ENCODE measurements around the gene CLIP2. TPM values are rescaled to one million over a fixed set of nuclear protein-coding genes. Genes with fewer than 3 reads are reported as not detected.
"Not testable (repeated sequence)": the region's sequence is repeated elsewhere in the genome, so short reads cannot be mapped to it uniquely, and the experiment has no call there.

Gene CLIP2
- polyA plus RNA-seq, 1 of the 3 experiments (the other 2 are of a cell fraction): 14.3 TPM

GRCh38 chr7:74311305-74311744 lies 22.1 kb downstream of the CLIP2 start (continued):
- TF ChIP-seq REST (IDR thresholded peaks at IDR 0.05; ENCODE audit: low read depth, low read length) (no peak), ELF1 (IDR thresholded peaks at IDR 0.05) (no peak), YY1 (IDR thresholded peaks at IDR 0.05; ENCODE audit: low read depth) (no peak), MEF2A (IDR thresholded peaks at IDR 0.05; ENCODE audit: borderline replicate concordance, low read depth) (no peak), USF1 (IDR thresholded peaks at IDR 0.05; ENCODE audit: borderline replicate concordance, low read depth) (no peak), NRF1 (IDR thresholded peaks at IDR 0.05; ENCODE audit: low read depth, low read length) (no peak), SIN3A (IDR thresholded peaks at IDR 0.05; ENCODE audit: borderline replicate concordance, low read depth, low read length) (no peak), NFIC (IDR thresholded peaks at IDR 0.05; ENCODE audit: borderline replicate concordance) (no peak), USF2 (IDR thresholded peaks at IDR 0.05; ENCODE audit: borderline replicate concordance, low read depth, low read length) (no peak), GATA2 (CRISPR knock-in tag; IDR thresholded peaks at IDR 0.05) (no peak), GABPA (IDR thresholded peaks at IDR 0.05; ENCODE audit: low read depth) (no peak), TEAD4 (IDR thresholded peaks at IDR 0.05; ENCODE audit: borderline replicate concordance, insufficient read depth) (no peak), PBX3 (IDR thresholded peaks at IDR 0.05) (peak; percentile 27; the same call in 1 of the 2 replicates)

- H3K79me2 ChIP-seq (ENCODE audit: insufficient read depth): peaks cover 90% of the 10 kb centered on the region
- POLR2A ChIA-PET: no interaction called here
- no peaks in the 10 kb centered on the region for H3K9me2 ChIP-seq
- no peaks in the 10 kb centered on the region for H3K27me3 ChIP-seq (ENCODE audit: insufficient read depth)
- CTCF ChIA-PET: interaction anchor here (1.1 to 2.2 kb wide), 2 partner anchors 52 to 106 kb away, joined by 4 to 8 read pairs; no protein-coding TSS in a partner anchor
- H2AFZ ChIP-seq (ENCODE audit: low read depth): no peak overlapping the region
- peaks cover 3% of the 10 kb centered on the region for H3F3A ChIP-seq (replicated peaks; ENCODE audit: insufficient read depth)
- H3K27ac ChIP-seq (ENCODE audit: low read depth in 2 of 2, low read length in 1 of 2): no peak overlapping the region
- peaks cover 0 to 3% of the 10 kb centered on the region in 2 experiments; a peak in 2 of 4 replicates for H3K4me1 ChIP-seq (ENCODE audit: control insufficient read depth in 1 of 2, insufficient read depth in 2 of 2, low read depth in 1 of 2, low read length in 1 of 2)
- no peaks in the 10 kb centered on the region for H3K9me3 ChIP-seq
- TF ChIP-seq PBX3 (IDR thresholded peaks at IDR 0.05): peak; percentile 45
- TF ChIP-seq EZH2phosphoT487 (IDR thresholded peaks at IDR 0.05; ENCODE audit: borderline replicate concordance, low read depth): no peak
- H3K9ac ChIP-seq: no peak overlapping the region
- H4K20me1 ChIP-seq (ENCODE audit: insufficient read depth): peaks cover 86% of the 10 kb centered on the region
- 84% methylated on average over 16 of the region's 16 CpGs for WGBS (ENCODE audit: low lambda C conversion rate)
- H3K4me3 ChIP-seq (ENCODE audit: low read depth in 2 of 2, low read length in 1 of 2): no peak overlapping the region
- H3K4me2 ChIP-seq: no peak overlapping the region
- DNase-seq: peak; percentile 30
- H3K36me3 ChIP-seq (replicated peaks in 1 of 2; ENCODE audit: control insufficient read depth in 1 of 2, insufficient read depth in 2 of 2, low read length in 1 of 2): peaks cover 0 to 15% of the 10 kb centered on the region in 2 experiments
Measured at GRCh38 chr7:74312418-74313028, 23.3 kb downstream of the CLIP2 start.

- Histone ChIP-seq H3K79me2 (ENCODE audit: insufficient read depth) (peaks cover 68% of the 10 kb centered on the region), H3K36me3 (replicated peaks in 1 of 2; ENCODE audit: control insufficient read depth in 1 of 2, insufficient read depth in 2 of 2, low read length in 1 of 2) (peaks cover 0 to 18% of the 10 kb centered on the region in 2 experiments), H4K20me1 (ENCODE audit: insufficient read depth) (peaks cover 80% of the 10 kb centered on the region)
- H3K27ac ChIP-seq (ENCODE audit: low read depth in 2 of 2, low read length in 1 of 2); H2AFZ ChIP-seq (ENCODE audit: low read depth); POLR2A ChIA-PET; H3K4me2 ChIP-seq; H3K9me2 ChIP-seq; H3K9me3 ChIP-seq; H3F3A ChIP-seq (replicated peaks; ENCODE audit: insufficient read depth); H3K4me3 ChIP-seq (ENCODE audit: low read depth in 2 of 2, low read length in 1 of 2); H3K9ac ChIP-seq; H3K4me1 ChIP-seq (ENCODE audit: control insufficient read depth in 1 of 2, insufficient read depth in 2 of 2, low read depth in 1 of 2, low read length in 1 of 2); DNase-seq; H3K27me3 ChIP-seq (ENCODE audit: insufficient read depth): not testable (repeated sequence)
- CTCF ChIA-PET: interaction anchor here (0.9 to 1.2 kb wide), 2 partner anchors 27 to 85 kb away, joined by 3 to 4 read pairs; no protein-coding TSS in a partner anchor
- WGBS (ENCODE audit: low lambda C conversion rate): 94% methylated on average over 4 of the region's 4 CpGs
Measured at GRCh38 chr7:74315891-74316290, 26.7 kb downstream of the CLIP2 start.
